A204.1 (cell line): ENCODE data around the gene MSANTD2.

Experiments
- FAIRE-seq: peaks from 2 replicates; lab custom pipeline; 2012; peaks lifted over from hg19 to GRCh38; lab: Jason Lieb, UNC

MSANTD2 gene

GRCh38 chr11:124752471-124753102 lies 47.6 kb downstream of the MSANTD2 start:
- FAIRE-seq: no peak

DNA sequence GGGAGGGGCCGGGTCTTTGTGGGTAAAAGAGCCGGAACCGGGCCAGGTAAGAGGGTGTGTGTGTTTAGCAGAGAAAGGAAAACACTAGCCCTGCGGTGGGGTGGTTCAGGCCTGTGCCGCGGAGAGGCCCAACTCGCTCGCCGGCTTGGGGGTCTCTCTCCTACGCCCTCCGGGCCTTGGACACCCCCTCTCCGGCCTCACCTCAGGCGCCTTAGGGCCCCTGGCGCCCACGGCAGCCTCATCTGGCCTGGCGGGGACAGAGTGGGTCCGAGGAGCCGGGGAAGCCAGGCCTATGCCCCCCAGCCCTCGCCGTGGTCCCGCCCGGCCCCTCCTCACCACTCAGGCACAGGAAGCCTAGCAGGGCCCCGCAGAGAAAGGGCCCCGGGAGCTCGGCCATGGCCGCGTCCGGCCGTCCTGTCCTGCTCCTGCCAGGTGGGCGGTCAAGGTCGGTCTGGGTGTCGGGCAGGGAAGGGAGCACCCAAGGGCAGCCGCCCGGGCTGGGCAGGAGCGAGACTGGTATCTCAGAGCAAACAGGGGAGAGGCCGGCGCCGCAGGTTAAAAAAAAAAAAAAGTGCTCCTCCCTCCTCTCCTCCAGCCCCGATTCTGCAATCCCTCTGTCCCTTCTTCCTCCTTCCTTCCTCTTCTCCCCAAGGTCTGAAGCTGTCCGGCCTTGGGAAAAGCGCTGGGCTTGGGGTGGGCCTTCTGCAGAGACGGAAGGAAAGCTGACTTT lies 48.3 kb downstream of the MSANTD2 start, which contains the start of gene VSIG2:
Gene VSIG2, minus strand, starts transcription at position 515 of the 730 bp plus-strand sequence. Its CDS starts 118 bp downstream, at position 397.
- no peak for FAIRE-seq

DNA sequence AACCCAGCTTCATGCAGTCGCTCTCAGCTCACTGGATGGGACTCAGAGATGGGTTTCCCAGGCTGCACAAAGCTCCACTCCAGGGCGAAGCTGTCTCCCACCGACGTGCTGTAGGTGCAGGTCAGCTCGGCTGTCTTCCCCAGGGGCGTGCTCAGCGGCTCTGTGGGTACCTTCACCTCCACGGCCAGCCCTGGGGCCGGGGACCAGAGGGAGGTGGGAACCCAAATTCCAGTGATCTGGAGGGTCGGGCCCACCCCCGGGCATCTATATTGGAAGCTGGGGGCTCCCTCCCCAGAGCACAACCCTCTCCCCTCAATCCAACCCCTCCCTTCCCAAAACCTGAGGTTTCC lies 48.8 kb downstream of the MSANTD2 start:
- FAIRE-seq: no peak

DNA sequence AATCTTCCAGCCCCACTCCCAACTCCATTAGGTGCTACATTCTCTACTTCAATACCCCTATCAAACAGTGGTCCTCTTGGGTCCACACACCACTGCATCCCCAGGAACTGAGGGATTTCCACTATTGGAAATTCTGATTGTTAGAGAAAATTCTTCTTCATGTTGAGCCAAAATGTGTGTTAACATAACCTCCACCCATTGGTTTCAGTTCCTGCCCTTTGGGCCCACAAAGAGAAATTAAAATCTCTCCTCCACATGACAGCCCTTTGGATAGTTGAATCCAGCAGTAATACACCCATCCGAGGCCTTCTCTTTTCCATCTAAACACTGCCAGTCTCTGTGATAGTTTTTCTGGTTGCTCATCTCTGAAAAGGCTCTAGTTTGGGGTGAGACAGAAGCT lies 50.3 kb downstream of the MSANTD2 start:
- no peak for FAIRE-seq

GRCh38 chr11:124748481-124749343 lies 51.5 kb downstream of the MSANTD2 start:
- no peak for FAIRE-seq

DNA sequence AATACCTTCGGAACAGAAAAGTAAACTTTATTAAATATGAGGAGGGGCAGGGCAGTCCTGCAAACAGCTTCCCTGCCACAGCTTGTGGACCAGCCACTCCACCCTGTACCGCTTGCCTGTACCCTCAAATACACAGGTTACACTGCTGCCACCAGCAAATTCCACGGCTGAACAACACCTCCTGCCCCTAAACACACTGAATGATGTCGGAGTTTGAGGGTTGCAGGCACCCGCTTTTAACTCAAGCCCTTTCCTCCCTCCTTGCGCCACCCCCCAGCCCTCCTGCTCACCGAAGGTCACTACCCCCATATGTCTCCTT lies 52.1 kb downstream of the MSANTD2 start:
- FAIRE-seq: no peak

DNA sequence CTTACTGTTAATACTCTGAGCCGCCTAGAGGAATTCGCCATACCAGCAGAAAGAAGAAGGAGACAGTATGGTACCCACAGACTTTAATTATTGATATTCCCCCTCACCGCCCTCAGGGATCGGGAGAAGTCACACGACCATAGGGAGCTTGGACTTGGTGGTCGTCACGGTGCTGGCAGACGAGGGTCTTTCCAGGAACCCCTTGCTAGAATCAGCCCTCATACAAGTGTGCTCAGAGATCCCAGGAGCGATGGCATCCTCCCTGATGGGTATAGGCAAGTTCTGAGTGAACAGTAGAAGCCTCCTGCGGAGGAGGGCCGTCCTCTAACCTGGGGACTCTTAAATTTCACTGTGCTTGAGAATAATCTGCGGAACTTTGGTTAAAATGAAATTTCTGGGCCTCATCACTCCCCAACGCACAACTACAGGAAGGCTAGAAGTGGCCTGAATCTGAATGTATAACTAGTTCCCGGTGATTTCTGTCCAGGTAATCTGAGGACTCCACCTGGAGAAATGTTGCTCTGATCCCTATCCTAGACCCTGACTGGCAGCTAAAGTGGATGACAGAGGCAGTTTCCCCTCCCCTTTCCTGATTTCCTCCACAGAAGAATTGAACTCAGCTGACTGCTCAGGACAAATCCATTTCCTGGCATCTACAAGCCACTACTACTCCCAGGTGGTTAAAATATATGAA lies 52.7 kb downstream of the MSANTD2 start:
- no peak for FAIRE-seq

GRCh38 chr11:124746621-124747243 lies 53.5 kb downstream of the MSANTD2 start:
- no peak for FAIRE-seq

DNA sequence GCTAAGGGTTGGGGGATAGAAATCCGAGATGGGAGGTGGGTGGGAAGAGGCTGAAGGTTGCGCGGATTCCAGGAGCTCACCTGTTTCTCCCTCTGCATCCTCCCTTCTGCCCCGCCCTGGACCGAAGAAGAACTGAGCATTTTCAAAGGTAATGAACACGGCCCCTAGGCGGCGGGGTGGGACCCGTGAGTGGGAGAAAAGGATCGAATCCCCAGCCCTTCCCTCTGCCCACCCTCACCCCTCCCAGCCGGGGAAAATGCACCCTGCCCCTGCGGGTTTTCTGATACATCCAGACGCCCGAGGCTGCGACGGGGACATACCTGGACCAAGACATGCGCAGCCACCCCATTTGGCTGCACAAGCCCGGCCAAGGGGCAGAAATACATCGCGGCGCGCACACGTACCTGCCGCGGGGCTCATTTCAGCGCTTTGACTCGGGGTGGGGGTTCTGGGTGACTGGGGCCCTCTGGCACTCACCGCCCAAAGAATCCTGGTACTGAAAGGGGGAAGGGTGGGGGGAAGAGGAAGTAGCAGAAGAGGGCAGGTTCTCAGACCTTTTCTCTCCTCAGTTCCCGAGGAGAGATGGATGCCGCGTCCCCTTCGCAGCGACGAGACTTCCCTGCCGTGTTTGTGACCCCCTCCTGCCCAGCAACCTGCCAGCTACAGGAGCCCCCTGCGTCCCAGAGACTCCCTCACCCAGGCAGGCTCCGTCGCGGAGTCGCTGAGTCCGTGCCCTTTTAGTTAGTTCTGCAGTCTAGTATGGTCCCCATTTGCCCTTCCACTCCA lies 54.2 kb downstream of the MSANTD2 start:
- no peak for FAIRE-seq

DNA sequence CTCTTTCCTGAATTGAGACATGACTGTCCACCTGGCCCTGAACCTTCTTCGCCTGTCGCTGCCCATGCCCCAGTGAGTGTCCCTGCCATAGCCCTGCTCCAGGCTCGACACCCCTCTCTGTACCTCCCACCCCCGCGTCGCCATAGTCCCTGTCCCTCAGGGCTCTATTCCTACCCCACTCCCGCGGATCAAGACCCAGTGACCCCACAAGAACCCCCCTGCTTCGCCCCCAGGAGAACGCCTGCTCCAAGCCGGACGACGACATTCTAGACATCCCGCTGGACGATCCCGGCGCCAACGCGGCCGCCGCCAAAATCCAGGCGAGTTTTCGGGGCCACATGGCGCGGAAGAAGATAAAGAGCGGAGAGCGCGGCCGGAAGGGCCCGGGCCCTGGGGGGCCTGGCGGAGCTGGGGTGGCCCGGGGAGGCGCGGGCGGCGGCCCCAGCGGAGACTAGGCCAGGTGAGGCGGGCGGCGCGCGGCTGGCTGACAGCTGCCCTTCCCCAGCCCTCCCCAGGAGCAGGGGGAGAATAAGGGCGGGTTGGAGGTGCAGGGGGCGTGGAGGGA lies 54.9 kb downstream of the MSANTD2 start:
- FAIRE-seq: no peak

DNA sequence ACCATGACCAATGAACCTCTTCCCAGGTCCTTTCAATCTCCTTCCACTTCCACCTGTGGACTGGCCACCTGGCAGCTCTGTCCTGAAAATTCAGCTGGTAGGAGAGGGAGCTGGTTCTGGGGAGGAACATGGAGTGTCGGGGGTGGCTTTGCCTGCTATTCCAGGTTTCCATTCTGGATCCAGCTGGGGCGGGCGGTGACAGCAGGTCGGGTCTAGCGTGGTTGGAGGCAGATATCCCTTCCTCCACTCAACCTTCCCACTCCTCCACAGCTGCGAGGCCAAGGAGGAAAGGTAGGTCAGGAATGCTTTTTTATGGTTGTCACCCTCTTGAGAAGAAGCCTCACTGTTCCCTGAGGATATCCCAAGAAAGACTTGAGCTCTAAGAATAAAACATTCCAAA lies 57.2 kb downstream of the MSANTD2 start:
- FAIRE-seq: no peak

GRCh38 chr11:124742555-124742954 lies 57.7 kb downstream of the MSANTD2 start:
- FAIRE-seq: no peak

DNA sequence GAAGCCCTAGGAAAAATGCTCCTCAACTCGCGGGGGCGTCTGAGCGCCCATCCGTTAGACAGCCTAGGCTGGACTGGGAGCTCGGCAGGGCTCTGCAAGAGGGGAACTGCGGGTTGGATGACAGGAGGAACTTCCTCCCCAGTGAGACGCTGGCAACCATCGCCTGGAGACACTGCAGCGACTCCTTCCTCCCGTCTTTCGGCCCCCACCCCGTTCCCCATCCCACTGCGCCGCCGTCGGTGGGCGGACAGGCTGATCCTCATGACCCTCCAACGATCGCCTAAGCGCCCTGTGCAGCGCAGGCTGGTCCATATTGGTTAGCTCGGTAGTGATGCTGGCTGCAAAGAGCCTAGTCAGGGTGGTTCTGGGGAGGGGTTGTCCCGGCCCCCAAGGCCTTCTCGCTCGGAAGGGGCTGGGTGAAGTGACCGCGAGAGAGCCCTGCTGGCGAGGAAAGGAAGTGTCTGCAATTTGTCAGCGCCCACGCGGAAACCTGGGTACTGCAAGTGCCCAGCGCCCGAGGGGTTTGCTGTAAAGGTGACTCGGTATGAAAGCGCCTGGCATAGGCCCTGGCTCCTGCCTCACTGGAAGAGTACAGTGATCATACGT lies 59.8 kb downstream of the MSANTD2 start:
- no peak for FAIRE-seq

- FAIRE-seq: no peak
Observed at GRCh38 chr11:124739479-124740276, 60.5 kb downstream of the MSANTD2 start, which contains the start of gene NRGN. NRGN (plus strand) TSS chr11:124739942; CDS start chr11:124740085, 143 bp downstream.

DNA sequence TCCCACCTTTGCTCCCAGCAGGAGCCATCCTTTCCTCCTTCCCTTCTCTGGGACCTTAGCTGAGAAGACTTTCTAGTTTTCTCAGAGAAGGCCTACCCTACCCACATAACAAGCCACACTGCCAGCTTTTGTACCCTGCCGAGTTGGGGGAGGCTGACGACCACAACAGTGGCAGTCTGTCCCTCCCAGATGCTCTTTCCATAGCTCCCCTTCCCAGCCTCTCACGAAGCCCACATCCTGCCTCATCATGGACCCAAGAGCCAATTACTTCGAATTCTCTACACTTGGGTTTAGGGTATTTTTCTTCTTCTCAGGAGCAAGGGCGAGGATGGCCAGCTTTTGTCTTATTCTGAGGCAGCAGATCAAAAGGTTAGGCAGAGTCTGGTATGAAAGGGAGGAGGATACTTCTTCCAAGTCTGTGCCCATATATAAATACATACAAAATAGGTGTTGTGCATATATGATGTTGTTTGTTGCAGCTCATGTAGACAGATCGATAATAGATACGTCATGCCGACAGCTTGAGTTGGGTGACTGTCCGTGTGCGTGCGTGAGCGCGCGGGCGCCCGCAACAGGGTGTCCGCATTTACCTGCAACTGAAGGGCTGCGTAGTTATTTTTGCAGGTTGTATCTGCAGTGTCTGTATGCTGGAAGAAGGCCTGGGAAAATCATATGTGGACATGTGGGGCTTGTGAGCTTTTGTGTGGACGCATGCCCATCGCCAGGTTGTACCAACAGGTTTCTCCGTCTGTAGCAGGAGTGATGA lies 61.3 kb downstream of the MSANTD2 start:
- FAIRE-seq: no peak

- FAIRE-seq: no peak
Observed at GRCh38 chr11:124737638-124738305, 62.4 kb downstream of the MSANTD2 start.

GRCh38 chr11:124736736-124737135 lies 63.5 kb downstream of the MSANTD2 start:
- no peak for FAIRE-seq

DNA sequence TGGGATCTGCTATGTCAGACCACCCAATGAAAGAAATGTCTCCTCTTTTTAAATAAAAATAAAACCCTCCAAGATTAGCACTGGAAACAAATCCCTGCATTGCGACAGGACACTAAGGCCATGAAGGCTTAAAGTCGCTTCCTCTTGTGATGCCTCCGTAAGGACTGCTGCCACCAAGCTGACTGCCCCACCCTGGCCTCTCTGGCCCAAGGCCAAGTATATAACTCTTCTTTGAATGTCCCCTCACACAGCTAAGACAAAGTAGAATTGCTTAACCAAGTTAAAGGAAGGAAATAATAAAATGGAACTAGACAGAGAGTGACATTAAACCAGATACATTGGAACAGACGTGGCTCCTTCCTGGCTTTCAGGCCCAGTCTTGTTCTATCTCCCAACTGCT lies 68.0 kb downstream of the MSANTD2 start:
- no peak for FAIRE-seq
